ENCODE data around the gene PRSS22. TPM values are rescaled to one million over a fixed set of nuclear protein-coding genes. Genes with fewer than 3 reads are reported as not detected.

Gene PRSS22
- total and polyA plus RNA-seq, 4 donors, result 0.17 TPM; not detected in 3

DNA sequence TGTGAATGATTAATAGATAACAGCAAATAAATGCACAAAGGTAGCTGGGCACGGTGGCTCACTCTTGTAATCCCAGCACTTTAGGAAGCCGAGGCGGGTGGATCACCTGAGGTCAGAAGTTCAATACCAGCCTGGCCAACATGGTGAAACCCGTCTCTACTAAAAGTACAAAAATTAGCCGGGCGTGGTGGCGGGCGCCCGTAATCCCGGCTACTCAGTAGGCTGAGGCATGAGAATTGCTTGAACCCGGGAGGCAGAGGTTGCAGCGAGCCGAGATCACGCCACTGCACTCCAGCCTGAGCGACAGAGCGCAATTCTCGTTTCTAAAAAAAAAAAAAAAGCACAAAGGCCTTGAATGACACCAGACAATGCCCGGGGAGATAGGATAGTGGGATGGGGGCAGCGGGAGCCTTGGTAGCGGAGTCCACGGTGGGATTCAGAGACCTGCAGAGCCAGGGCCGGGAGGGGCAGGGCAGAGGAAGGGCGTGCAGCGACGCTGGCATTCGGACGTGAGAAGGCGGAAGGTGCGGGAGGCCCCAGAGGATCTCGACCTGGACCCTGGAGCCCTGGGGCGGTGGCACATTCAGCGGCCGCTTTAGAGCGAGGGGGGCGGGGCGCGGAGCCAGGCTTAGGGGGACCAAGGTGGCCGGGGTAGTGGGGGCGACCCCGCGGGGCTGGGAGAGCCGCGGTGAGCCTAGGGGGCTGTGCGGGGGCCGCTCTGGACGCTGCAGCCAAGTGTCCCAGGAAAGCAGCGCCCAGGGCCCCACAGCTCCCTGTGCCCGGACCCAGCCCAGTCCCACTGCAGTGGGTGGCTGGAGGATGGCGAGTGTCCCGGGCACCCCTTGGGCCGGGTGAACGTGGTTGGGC is 24.0 kb upstream of the PRSS22 start:
- H3K27me3 ChIP-seq (ENCODE audit: control insufficient read depth, insufficient read depth, low read length), result no peaks in the 10 kb centered on the region
- 6% methylated on average over 49 of the region's 52 CpGs for WGBS (ENCODE audit: insufficient coverage)
- DNase-seq (ENCODE audit: low read depth in 4 of 6, low spot score in 6 of 6), result peak in 2 of 6 donors; percentile 15 to 67

GRCh38 chr16:2879854-2880508 is 22.0 kb upstream of the PRSS22 start:
- peaks cover 14% of the 10 kb centered on the region for H3K4me1 ChIP-seq (ENCODE audit: control insufficient read depth, insufficient read depth, low read length)
- WGBS (ENCODE audit: insufficient coverage), result 86% methylated on average over 5 of the region's 6 CpGs
- no peak for DNase-seq (ENCODE audit: low read depth in 4 of 6, low spot score in 6 of 6)

More for the DNA sequence above, 24.0 kb upstream of the PRSS22 start:
- Histone ChIP-seq H3K4me3 (ENCODE audit: low read depth, low read length) (peak overlapping the region; percentile 78), H3K4me1 (ENCODE audit: control insufficient read depth, insufficient read depth, low read length) (peaks cover 14% of the 10 kb centered on the region), H3K9me3 (ENCODE audit: control insufficient read depth, insufficient read depth, low read length) (peaks cover 5% of the 10 kb centered on the region), H3K27ac (ENCODE audit: low read depth, low read length) (peak overlapping the region; percentile 98), H3K36me3 (ENCODE audit: control insufficient read depth, insufficient read depth, low read length) (peaks cover 3% of the 10 kb centered on the region)

DNA sequence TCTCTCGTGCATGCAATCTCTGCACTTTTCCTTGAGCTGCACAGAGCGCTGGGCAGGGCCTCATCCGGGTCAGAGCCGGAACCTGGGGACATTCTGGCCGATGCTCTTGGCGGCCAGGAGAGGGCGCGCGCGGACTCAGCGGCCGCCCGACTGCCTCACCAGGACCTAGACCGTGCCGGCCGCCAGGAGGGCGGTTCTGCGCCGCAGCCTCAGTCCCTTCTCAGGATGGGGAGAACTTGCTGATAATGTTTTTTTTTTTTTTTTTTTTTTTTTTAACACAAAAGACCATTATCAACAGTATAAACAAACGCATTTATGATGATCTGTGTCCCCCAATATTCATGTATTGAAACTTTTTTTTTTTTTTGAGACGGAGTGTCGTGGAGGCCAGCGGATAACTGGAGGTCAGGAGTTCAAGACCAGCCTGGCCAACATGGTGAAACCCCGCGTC is 17.0 kb upstream of the PRSS22 start:
- Histone ChIP-seq H3K36me3 (ENCODE audit: control insufficient read depth, insufficient read depth, low read length) (no peaks in the 10 kb centered on the region), H3K27ac (ENCODE audit: low read depth, low read length) (no peak overlapping the region), H3K9me3 (ENCODE audit: control insufficient read depth, insufficient read depth, low read length) (peaks cover 3% of the 10 kb centered on the region), H3K4me3 (ENCODE audit: low read depth, low read length) (no peak overlapping the region), H3K4me1 (ENCODE audit: control insufficient read depth, insufficient read depth, low read length) (no peaks in the 10 kb centered on the region), H3K27me3 (ENCODE audit: control insufficient read depth, insufficient read depth, low read length) (peaks cover 2% of the 10 kb centered on the region)
- peak in 3 of 6 donors; percentile 17 to 82 (median 62) for DNase-seq (ENCODE audit: low read depth in 4 of 6, low spot score in 6 of 6)
- WGBS (ENCODE audit: insufficient coverage), result 15% methylated on average over 15 of the region's 25 CpGs

More at GRCh38 chr16:2879854-2880508, 22.0 kb upstream of the PRSS22 start:
- H3K4me3 ChIP-seq (ENCODE audit: low read depth, low read length), result no peak overlapping the region
- no peaks in the 10 kb centered on the region for H3K27me3 ChIP-seq (ENCODE audit: control insufficient read depth, insufficient read depth, low read length)
- H3K27ac ChIP-seq (ENCODE audit: low read depth, low read length), result no peak overlapping the region
- H3K36me3 ChIP-seq (ENCODE audit: control insufficient read depth, insufficient read depth, low read length), result no peaks in the 10 kb centered on the region
- H3K9me3 ChIP-seq (ENCODE audit: control insufficient read depth, insufficient read depth, low read length), result peaks cover 5% of the 10 kb centered on the region

GRCh38 chr16:2874032-2874911 is 16.3 kb upstream of the PRSS22 start:
- Histone ChIP-seq H3K27ac (ENCODE audit: low read depth, low read length) (no peak overlapping the region), H3K4me1 (ENCODE audit: control insufficient read depth, insufficient read depth, low read length) (no peaks in the 10 kb centered on the region), H3K36me3 (ENCODE audit: control insufficient read depth, insufficient read depth, low read length) (no peaks in the 10 kb centered on the region), H3K27me3 (ENCODE audit: control insufficient read depth, insufficient read depth, low read length) (peaks cover 3% of the 10 kb centered on the region), H3K4me3 (ENCODE audit: low read depth, low read length) (no peak overlapping the region), H3K9me3 (ENCODE audit: control insufficient read depth, insufficient read depth, low read length) (no peaks in the 10 kb centered on the region)
- no peak for DNase-seq (ENCODE audit: low read depth in 4 of 6, low spot score in 6 of 6)
- 47% methylated on average over 15 of the region's 21 CpGs for WGBS (ENCODE audit: insufficient coverage)

DNA sequence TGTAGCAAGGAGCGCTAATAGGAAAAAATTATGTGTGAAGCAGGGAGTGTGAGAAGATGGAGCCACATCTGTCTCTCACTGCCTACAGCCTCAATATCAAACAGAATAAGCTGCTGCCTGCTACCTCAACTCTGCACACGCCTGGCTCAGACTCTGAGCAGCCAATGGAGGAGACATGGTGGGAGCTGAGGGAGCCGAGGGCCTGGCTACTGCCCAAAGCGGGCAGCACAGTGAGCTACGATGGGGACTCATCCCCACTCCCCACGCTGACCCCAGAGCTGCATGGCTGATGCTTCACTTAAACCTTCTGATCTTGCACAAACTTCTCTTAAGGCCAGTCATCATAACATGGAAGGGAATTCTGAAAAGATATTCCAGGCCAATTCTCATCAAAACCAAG is 14.0 kb upstream of the PRSS22 start:
- H3K4me3 ChIP-seq (ENCODE audit: low read depth, low read length), result no peak overlapping the region
- 74% methylated on average over 3 of the region's 6 CpGs for WGBS (ENCODE audit: insufficient coverage)
- H3K4me1 ChIP-seq (ENCODE audit: control insufficient read depth, insufficient read depth, low read length), result peaks cover 8% of the 10 kb centered on the region
- H3K27ac ChIP-seq (ENCODE audit: low read depth, low read length), result no peak overlapping the region
- no peaks in the 10 kb centered on the region for H3K36me3 ChIP-seq (ENCODE audit: control insufficient read depth, insufficient read depth, low read length)
- H3K27me3 ChIP-seq (ENCODE audit: control insufficient read depth, insufficient read depth, low read length), result peaks cover 3% of the 10 kb centered on the region
- no peak for DNase-seq (ENCODE audit: low read depth in 4 of 6, low spot score in 6 of 6)
- no peaks in the 10 kb centered on the region for H3K9me3 ChIP-seq (ENCODE audit: control insufficient read depth, insufficient read depth, low read length)

DNA sequence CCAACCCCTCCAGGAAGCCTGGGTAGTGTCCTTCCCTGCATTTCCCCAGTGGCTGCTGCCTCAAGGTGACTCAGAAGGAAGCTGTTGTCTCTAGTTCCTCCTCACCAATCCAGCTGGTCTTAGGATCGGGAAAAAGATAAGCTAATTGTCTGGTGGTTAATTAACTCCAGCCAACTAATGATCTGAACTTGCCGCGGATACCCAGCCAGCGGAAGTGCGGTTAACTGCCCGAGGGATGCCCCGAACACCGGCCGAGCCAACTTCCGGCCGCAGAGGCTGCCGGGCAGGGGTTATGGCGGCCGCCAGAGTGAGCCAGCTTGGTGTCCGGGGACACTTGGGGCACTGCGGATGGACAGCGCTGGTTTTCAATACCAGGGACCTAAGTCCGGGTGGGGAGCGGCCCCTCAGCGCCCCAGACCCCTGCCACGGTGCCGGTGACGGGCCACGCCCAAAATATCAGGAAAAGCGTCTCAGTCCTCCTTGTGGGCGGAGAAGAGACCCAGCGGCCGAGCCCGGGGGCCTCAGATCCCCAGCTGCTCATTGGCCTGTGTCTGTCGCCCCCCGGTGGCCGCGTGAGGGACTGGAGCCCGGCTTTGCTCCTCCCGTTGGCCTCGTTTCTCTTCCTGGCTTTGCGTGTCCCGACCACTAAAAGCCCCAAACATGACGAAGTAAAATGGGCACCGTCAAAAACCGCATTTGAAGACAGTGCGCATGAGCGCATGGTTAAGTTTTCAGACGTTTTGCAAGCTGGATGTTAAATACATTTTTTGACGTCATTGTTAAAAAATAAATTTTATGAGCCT is 10.2 kb upstream of the PRSS22 start:
- peak; percentile 74 to 97 (median 84) for DNase-seq (ENCODE audit: low read depth in 4 of 6, low spot score in 6 of 6)
- H3K27me3 ChIP-seq (ENCODE audit: control insufficient read depth, insufficient read depth, low read length), result peaks cover 15% of the 10 kb centered on the region
- peak overlapping the region; percentile 94 for H3K27ac ChIP-seq (ENCODE audit: low read depth, low read length)
- H3K9me3 ChIP-seq (ENCODE audit: control insufficient read depth, insufficient read depth, low read length), result no peaks in the 10 kb centered on the region
- WGBS (ENCODE audit: insufficient coverage), result under 1% methylated on average over 39 of the region's 45 CpGs
- H3K36me3 ChIP-seq (ENCODE audit: control insufficient read depth, insufficient read depth, low read length), result no peaks in the 10 kb centered on the region
- H3K4me3 ChIP-seq (ENCODE audit: low read depth, low read length), result peak overlapping the region; percentile 78
- H3K4me1 ChIP-seq (ENCODE audit: control insufficient read depth, insufficient read depth, low read length), result peaks cover 8% of the 10 kb centered on the region

- H3K4me3 ChIP-seq (ENCODE audit: low read depth, low read length), result peak overlapping the region; percentile 78
- H3K9me3 ChIP-seq (ENCODE audit: control insufficient read depth, insufficient read depth, low read length), result no peaks in the 10 kb centered on the region
- peaks cover 15% of the 10 kb centered on the region for H3K27me3 ChIP-seq (ENCODE audit: control insufficient read depth, insufficient read depth, low read length)
- no peaks in the 10 kb centered on the region for H3K36me3 ChIP-seq (ENCODE audit: control insufficient read depth, insufficient read depth, low read length)
- H3K27ac ChIP-seq (ENCODE audit: low read depth, low read length), result peak overlapping the region; percentile 94
- no CpG with 5 or more reads among the region's 8 CpGs for WGBS (ENCODE audit: insufficient coverage)
- peaks cover 8% of the 10 kb centered on the region for H3K4me1 ChIP-seq (ENCODE audit: control insufficient read depth, insufficient read depth, low read length)
- no peak for DNase-seq (ENCODE audit: low read depth in 4 of 6, low spot score in 6 of 6)
Measured at GRCh38 chr16:2867661-2867986, 9.7 kb upstream of the PRSS22 start.

DNA sequence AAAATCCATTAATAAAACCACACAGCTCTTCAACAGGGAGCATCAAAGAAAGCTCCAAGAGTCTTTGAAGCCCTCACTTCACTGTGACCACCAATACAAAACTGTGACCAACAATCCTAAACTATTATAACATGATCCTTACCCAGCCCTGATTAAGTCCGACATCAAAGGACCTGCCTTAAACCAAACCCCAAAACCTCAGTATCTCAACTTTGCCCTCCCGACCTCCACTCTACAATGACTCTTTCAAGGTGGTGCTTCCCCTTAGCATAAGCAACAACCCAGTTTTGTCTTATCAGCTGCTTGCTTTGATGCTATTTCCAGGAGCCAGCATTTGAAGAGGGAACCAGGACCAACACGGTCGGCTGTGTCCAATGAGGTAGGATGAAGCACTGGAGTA is 8.5 kb upstream of the PRSS22 start:
- H3K4me1 ChIP-seq (ENCODE audit: control insufficient read depth, insufficient read depth, low read length), result peaks cover 8% of the 10 kb centered on the region

GRCh38 chr16:2865651-2866050 is 7.7 kb upstream of the PRSS22 start:
- Histone ChIP-seq H3K4me1 (ENCODE audit: control insufficient read depth, insufficient read depth, low read length) (peaks cover 8% of the 10 kb centered on the region), H3K27me3 (ENCODE audit: control insufficient read depth, insufficient read depth, low read length) (peaks cover 24% of the 10 kb centered on the region), H3K4me3 (ENCODE audit: low read depth, low read length) (no peak overlapping the region), H3K9me3 (ENCODE audit: control insufficient read depth, insufficient read depth, low read length) (no peaks in the 10 kb centered on the region), H3K36me3 (ENCODE audit: control insufficient read depth, insufficient read depth, low read length) (no peaks in the 10 kb centered on the region), H3K27ac (ENCODE audit: low read depth, low read length) (no peak overlapping the region)
- DNase-seq (ENCODE audit: low read depth in 4 of 6, low spot score in 6 of 6), result no peak
- 43% methylated on average over 1 of the region's 4 CpGs for WGBS (ENCODE audit: insufficient coverage)

More for the DNA sequence above, 8.5 kb upstream of the PRSS22 start:
- no peak for DNase-seq (ENCODE audit: low read depth in 4 of 6, low spot score in 6 of 6)
- H3K36me3 ChIP-seq (ENCODE audit: control insufficient read depth, insufficient read depth, low read length), result no peaks in the 10 kb centered on the region
- H3K27me3 ChIP-seq (ENCODE audit: control insufficient read depth, insufficient read depth, low read length), result peaks cover 18% of the 10 kb centered on the region
- 93% methylated on average over 4 of the region's 4 CpGs for WGBS (ENCODE audit: insufficient coverage)
- H3K4me3 ChIP-seq (ENCODE audit: low read depth, low read length), result no peak overlapping the region
- no peak overlapping the region for H3K27ac ChIP-seq (ENCODE audit: low read depth, low read length)
- H3K9me3 ChIP-seq (ENCODE audit: control insufficient read depth, insufficient read depth, low read length), result no peaks in the 10 kb centered on the region

Measured in spinal cord (tissue), 10 donors.